Tibial nerve (tissue), 4 donors: ENCODE results near the gene RBP3. TPM values are rescaled to one million over a fixed set of nuclear protein-coding genes. Genes with fewer than 3 reads are reported as not detected.

Source experiments
- DNase-seq, 2 donors: peaks; one replicate each; pipeline ENCODE4 v3.0.0-alpha.2; 2019; ENCODE audit warnings: low spot score in 2 of 2
- H3K27ac ChIP-seq, 4 donors: fragments of 200-600 bp; sonication (generic) in 3 of 4; one replicate each; pipeline ENCODE4 v1.5.1; 2017 to 2019; ENCODE audit warnings: mild to moderate bottlenecking in 1 of 4
- H3K27me3 ChIP-seq, 2 donors: fragments of 200-600 bp; sonication (generic) in 1 of 2; one replicate each; pipeline versions ENCODE4 v1.5.1 to v1.6.0; 2017 to 2019
- H3K36me3 ChIP-seq, 3 donors: fragments of 200-600 bp; sonication (generic); one replicate each; pipeline ENCODE4 v1.5.1; 2018 to 2019
- H3K4me1 ChIP-seq, 4 donors: fragments of 200-600 bp; sonication (generic) in 3 of 4; one replicate each; pipeline ENCODE4 v1.5.1; 2017 to 2019
- H3K4me3 ChIP-seq, 4 donors: fragments of 200-600 bp; sonication (generic) in 3 of 4; one replicate each; pipeline ENCODE4 v1.5.1; 2017 to 2019; ENCODE audit warnings: mild to moderate bottlenecking in 1 of 4, moderate library complexity in 1 of 4
- H3K9me3 ChIP-seq, 4 donors: fragments of 200-600 bp; sonication (generic) in 3 of 4; one replicate each; pipeline ENCODE4 v1.5.1; 2017 to 2019
- EP300 ChIP-seq, 2 donors: sonication (generic); formaldehyde crosslinking; IDR thresholded peaks; one replicate each; pipeline ENCODE4 v1.6.1; 2017; ENCODE audit warnings: antibody characterized with exemption in 2 of 2, mild to moderate bottlenecking in 1 of 2
- POLR2A ChIP-seq, 2 donors: fragments of 450-650 bp; IDR thresholded peaks; one replicate each; pipeline ENCODE4 v1.6.1; 2017; ENCODE audit warnings: antibody characterized with exemption in 2 of 2, mild to moderate bottlenecking in 2 of 2, moderate library complexity in 2 of 2
- WGBS, 2 donors: methylation state at CpG; one replicate each; pipeline ENCODE4 v1.1.5; 2018; 5-methylcytosine and 5-hydroxymethylcytosine counted together
- total RNA-seq, 4 donors: library from RNA; depleted of rRNA; stranded (reverse); fragments of >200 nt; gene quantifications; one replicate each; pipeline ENCODE4 v1.1.0, GENCODE V29; 2016
- TF ChIP-seq, protein P1 (sequence below), 5 experiments: fragments of 200-600 bp in 3 of 5; fragments of 450-650 bp in 2 of 5; sonication (generic) in 3 of 5; IDR thresholded peaks; one replicate each; pipeline ENCODE4 v1.5.1; 2016 to 2019; ENCODE audit warnings: antibody characterized with exemption in 5 of 5, mild to moderate bottlenecking in 3 of 5, moderate library complexity in 2 of 5

The RBP3 gene
- total RNA-seq, 4 donors from 2014 or later: not detected

DNA sequence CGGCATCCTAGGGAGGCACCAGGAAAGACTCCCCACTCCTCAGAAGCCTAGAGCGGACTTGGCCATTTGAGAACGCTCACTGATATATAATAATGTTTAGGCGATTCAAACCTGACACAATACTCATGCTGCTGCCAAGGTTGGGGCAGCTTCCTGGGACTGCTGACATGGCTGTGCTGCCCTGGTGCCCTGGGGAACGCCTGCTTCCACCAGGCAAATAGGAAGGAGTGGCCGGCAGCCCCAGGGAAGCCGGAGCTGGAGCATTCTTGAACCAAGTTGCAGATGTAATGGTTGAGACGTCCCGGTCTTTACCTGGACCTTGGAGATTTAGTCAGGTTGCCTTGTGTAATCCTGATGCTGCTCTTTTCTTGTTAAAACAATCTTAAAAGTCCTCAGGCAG lies 39.4 kb upstream of the RBP3 start:
- Histone ChIP-seq H3K4me3 (no peak overlapping the region), H3K27me3 (no peaks in the 10 kb centered on the region), H3K9me3 (no peaks in the 10 kb centered on the region), H3K27ac (no peak overlapping the region), H3K4me1 (peaks cover 0 to 10% (median 0%) of the 10 kb centered on the region in 4 donors), H3K36me3 (peaks cover 0 to 6% (median 0%) of the 10 kb centered on the region in 3 donors)
- TF ChIP-seq, protein P1, sequence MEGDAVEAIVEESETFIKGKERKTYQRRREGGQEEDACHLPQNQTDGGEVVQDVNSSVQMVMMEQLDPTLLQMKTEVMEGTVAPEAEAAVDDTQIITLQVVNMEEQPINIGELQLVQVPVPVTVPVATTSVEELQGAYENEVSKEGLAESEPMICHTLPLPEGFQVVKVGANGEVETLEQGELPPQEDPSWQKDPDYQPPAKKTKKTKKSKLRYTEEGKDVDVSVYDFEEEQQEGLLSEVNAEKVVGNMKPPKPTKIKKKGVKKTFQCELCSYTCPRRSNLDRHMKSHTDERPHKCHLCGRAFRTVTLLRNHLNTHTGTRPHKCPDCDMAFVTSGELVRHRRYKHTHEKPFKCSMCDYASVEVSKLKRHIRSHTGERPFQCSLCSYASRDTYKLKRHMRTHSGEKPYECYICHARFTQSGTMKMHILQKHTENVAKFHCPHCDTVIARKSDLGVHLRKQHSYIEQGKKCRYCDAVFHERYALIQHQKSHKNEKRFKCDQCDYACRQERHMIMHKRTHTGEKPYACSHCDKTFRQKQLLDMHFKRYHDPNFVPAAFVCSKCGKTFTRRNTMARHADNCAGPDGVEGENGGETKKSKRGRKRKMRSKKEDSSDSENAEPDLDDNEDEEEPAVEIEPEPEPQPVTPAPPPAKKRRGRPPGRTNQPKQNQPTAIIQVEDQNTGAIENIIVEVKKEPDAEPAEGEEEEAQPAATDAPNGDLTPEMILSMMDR (IDR thresholded peaks at IDR 0.05): no peak
- TF ChIP-seq POLR2A (IDR thresholded peaks at IDR 0.05): no peak
- no peak for TF ChIP-seq EP300 (IDR thresholded peaks at IDR 0.05)
- 72 to 74% methylated on average over 9 of the region's 9 CpGs for WGBS, 2 donors
- DNase-seq: no peak

DNA sequence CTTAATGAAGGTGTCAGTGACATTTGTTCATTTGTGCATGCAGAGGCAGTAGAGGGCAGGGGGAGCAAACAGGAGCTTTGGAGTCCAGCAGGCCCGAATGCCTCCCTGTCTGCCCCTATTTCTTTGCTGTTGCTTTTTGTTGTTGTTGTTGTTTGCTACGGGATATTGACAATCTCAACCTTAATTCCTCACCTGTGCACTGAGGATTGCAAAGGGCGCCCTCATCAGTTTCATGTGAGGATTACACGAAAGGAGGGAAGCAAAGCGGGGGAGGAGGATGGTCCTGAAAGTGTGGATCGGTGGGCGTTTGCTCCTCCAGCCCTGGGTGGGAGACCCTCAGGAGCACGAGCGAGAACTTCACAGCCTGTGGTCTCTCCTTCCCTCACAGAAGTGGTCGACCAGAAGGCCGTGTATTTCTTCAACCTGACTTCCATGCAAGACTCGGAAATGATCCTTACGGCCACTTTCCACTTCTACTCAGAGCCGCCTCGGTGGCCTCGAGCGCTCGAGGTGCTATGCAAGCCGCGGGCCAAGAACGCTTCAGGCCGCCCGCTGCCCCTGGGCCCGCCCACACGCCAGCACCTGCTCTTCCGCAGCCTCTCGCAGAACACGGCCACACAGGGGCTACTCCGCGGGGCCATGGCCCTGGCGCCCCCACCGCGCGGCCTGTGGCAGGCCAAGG lies 38.6 kb upstream of the RBP3 start:
- H3K36me3 ChIP-seq: peaks cover 0 to 6% (median 0%) of the 10 kb centered on the region in 3 donors
- H3K4me1 ChIP-seq: peaks cover 0 to 10% (median 0%) of the 10 kb centered on the region in 4 donors
- no peak for DNase-seq
- no peaks in the 10 kb centered on the region for H3K9me3 ChIP-seq
- no peak overlapping the region for H3K4me3 ChIP-seq
- 89 to 91% methylated on average over 30 to 34 of the region's 34 CpGs for WGBS, 2 donors
- no peak overlapping the region for H3K27ac ChIP-seq
- H3K27me3 ChIP-seq: no peaks in the 10 kb centered on the region
- TF ChIP-seq, protein P1 (IDR thresholded peaks at IDR 0.05): peak in 2 of 5 experiments; percentile 22 to 23
- no peak for TF ChIP-seq EP300 (IDR thresholded peaks at IDR 0.05)

GRCh38 chr10:47310090-47310505 lies 38.1 kb upstream of the RBP3 start:
- DNase-seq: no peak
- Histone ChIP-seq H3K36me3 (peaks cover 0 to 6% (median 0%) of the 10 kb centered on the region in 3 donors), H3K4me3 (no peak overlapping the region), H3K27ac (no peak overlapping the region), H3K27me3 (no peaks in the 10 kb centered on the region), H3K4me1 (peaks cover 0 to 10% (median 0%) of the 10 kb centered on the region in 4 donors), H3K9me3 (no peaks in the 10 kb centered on the region)
- TF ChIP-seq EP300 (IDR thresholded peaks at IDR 0.05): no peak
- TF ChIP-seq, protein P1 (IDR thresholded peaks at IDR 0.05): no peak
- 95 to 98% methylated on average over 11 to 37 of the region's 37 CpGs for WGBS, 2 donors

DNA sequence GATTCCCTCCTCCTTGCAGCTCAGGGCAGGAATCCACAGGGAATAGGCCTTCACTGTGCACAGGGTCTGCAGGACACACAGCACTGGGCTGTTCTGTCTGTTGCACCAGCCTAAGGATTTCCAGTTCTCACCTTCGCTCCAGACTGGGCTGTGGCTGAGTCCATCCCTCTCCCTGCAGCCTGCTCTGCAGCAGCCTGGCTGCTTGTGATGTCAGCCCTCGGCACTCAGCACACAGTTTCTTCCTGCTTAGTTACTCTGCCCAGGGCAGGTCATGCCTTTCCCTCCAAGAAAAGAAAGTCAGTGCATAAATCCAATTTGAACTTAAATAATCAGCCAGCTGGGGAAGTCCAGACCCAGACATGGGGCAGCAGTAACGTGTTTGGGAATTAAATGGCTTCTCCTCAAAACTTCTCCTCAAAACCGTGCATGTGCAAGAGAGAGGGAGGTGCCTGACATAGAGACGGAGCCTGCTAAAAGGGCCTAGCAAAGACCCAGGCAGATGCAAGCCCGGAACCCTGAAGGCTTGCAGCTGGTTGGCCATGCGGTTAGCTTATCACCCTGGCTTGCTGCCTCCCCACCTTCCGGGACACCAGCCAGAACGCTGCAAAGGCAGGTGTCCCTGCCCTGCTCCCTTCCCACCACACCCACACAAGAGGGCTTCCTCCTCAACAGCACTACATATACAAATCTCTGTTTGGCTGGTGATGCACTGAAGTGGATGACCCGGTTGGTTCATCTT lies 36.8 kb upstream of the RBP3 start:
- H3K4me1 ChIP-seq: peaks cover 0 to 10% (median 0%) of the 10 kb centered on the region in 4 donors
- no peak for DNase-seq
- TF ChIP-seq, protein P1 (IDR thresholded peaks at IDR 0.05): no peak
- no peak for TF ChIP-seq POLR2A (IDR thresholded peaks at IDR 0.05)
- no peak for TF ChIP-seq EP300 (IDR thresholded peaks at IDR 0.05)
- no peaks in the 10 kb centered on the region for H3K9me3 ChIP-seq
- 59 to 63% methylated on average over 10 of the region's 10 CpGs for WGBS, 2 donors
- no peaks in the 10 kb centered on the region for H3K27me3 ChIP-seq
- no peak overlapping the region for H3K4me3 ChIP-seq
- peaks cover 0 to 6% (median 0%) of the 10 kb centered on the region in 3 donors for H3K36me3 ChIP-seq
- H3K27ac ChIP-seq: no peak overlapping the region
